Fibroblast of mammary gland (primary cell): ENCODE data around the gene DCAF17.

Experiments used
- DNase-seq: peaks from one replicate; pipeline ENCODE4 v3.0.0-alpha.2; 2010; ENCODE audit warnings: low read depth
- H3K4me3 ChIP-seq: 2 replicates; pipeline ENCODE4 v1.5.1; 2011; ENCODE audit warnings: low read depth, mild to moderate bottlenecking, low read length, moderate library complexity; ENCODE audit not compliant: control insufficient read depth
- TF ChIP-seq, protein P1 (sequence below): conservative IDR thresholded peaks from 2 replicates; pipeline ENCODE4 v1.5.1; 2011; ENCODE audit warnings: low read depth, low read length, inconsistent platforms; ENCODE audit not compliant: control insufficient read depth, insufficient read depth

The DCAF17 gene

DNA sequence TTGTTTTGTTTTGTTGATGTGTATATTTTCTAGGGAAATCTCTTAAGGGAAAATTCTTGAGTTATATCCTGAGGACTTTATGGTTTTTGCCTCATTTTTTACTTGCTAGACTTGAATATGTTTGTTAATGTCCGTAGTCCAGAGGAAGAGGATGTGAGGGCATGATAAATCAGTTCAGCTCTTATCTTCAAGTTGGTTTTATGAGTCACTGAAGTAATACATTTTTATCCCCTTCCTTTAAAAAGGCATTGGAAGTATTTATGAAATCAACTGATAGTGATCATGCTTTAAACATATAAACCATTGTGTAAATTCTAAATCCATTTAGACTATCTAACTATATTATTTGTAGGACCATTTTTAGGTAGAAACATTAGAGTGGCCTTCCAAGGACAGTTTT lies 44.3 kb downstream of the DCAF17 start:
- TF ChIP-seq, protein P1, sequence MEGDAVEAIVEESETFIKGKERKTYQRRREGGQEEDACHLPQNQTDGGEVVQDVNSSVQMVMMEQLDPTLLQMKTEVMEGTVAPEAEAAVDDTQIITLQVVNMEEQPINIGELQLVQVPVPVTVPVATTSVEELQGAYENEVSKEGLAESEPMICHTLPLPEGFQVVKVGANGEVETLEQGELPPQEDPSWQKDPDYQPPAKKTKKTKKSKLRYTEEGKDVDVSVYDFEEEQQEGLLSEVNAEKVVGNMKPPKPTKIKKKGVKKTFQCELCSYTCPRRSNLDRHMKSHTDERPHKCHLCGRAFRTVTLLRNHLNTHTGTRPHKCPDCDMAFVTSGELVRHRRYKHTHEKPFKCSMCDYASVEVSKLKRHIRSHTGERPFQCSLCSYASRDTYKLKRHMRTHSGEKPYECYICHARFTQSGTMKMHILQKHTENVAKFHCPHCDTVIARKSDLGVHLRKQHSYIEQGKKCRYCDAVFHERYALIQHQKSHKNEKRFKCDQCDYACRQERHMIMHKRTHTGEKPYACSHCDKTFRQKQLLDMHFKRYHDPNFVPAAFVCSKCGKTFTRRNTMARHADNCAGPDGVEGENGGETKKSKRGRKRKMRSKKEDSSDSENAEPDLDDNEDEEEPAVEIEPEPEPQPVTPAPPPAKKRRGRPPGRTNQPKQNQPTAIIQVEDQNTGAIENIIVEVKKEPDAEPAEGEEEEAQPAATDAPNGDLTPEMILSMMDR: no peak
- DNase-seq: peak; percentile 3
- H3K4me3 ChIP-seq: no peak overlapping the region

DNA sequence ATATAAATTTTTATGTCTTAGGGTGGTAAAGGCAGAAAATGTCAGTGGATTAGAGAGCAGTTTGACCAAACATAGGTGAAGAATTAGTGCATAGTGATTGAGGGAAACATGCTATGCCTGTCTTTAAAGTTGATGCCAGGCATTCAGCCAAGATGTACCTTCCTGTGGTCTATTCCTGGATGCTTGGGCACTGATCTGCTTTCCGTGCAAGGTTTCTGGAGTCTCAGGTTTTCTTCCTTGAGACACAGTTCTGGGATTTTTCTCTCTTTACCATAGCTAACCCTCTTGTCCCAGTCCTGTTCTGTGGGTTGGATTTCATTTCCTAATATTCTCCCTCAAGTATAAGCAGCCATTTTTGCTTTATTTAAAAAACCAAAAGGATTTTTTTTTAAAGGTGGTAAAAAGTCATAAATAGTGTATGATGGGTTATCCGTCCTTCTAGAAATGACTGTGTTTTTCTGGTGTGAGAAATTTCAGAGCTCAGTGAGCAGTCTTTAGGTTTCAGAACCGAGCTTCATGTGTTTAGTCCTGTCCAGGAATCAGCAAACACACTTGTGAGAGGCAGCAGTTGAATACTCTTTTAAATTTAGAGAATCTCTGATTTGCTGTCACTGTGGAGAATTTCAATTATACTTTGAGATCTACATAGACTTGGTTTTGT lies 45.3 kb downstream of the DCAF17 start:
- H3K4me3 ChIP-seq: no peak overlapping the region
- TF ChIP-seq, protein P1: no peak
- no peak for DNase-seq

DNA sequence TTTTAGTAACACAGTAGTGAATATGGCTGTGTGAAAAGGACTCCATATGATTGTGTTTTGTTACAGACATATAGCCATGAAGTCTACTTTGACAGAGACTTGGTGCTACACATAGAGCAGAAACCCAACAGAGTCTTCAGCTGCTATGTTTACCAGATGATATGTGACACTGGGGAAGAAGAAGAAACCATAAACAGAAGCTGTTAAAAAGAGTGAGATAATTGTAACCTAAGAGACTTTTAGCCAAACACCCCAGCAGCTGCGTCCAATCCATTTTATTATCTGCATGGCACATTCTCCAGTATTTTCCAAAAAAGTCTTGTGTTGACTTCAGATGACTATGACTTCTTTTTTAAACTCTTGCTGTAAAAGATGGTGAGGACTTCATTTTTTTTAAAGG lies 46.9 kb downstream of the DCAF17 start:
- H3K4me3 ChIP-seq: no peak overlapping the region
- no peak for DNase-seq
- TF ChIP-seq, protein P1: no peak

DNA sequence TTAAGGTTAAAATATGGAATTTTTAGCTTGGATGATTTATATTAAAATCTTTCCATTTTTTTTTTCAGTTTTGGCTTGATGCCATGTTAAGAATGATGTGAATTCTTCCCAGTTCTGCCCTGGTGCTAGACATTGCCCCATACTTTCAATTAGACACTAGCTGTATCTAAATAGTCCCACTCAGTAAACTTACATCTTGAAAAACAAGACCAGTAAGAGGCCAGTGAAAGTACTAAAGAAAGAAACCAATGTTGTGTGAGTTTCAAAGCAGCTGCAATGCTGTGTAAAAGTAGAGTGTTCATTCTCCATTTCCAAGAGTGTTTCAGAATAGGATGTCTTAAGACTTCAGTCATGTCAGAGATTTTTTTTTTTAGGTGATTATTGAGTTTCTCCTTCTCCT lies 48.3 kb downstream of the DCAF17 start:
- TF ChIP-seq, protein P1: no peak
- DNase-seq: no peak
- no peak overlapping the region for H3K4me3 ChIP-seq

DNA sequence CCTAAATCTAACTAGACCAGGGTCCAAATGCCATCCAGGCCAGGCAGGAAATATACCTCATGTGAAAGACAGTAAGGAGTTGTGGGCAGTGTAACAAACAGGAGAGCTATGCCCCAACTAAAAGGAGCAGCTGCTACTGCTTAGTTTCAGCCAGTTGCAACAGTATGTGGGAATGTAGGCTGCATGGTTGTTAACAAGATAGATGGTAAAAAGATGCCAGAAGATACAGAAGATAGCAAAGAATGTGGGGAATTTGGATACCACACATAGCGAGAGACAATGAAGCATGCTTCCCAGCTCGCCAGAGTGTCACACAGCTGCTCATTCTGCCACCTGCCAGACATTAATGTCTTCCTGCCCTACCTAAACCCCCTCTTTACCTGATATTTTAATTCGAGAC lies 48.9 kb downstream of the DCAF17 start:
- H3K4me3 ChIP-seq: no peak overlapping the region
- TF ChIP-seq, protein P1: no peak
- no peak for DNase-seq

DNA sequence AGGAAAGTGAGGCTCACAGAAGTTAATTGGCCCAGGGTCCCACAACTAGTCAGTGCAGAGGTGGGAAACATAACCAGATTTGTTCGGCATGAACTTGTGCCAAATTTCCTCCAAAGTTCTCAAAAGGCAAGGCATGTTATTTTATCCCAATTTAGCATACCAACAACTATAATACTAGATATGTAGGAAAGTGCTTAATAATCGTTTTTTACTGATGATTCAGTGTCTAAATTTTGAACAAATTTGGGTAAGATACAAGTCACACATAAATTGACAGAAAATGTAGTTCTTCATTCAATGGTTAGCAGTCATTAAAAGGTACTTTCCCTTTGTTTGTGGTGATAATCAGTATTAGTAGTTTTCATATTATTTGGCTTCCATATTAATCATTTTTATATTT lies 49.8 kb downstream of the DCAF17 start:
- TF ChIP-seq, protein P1: no peak
- DNase-seq: no peak
- H3K4me3 ChIP-seq: no peak overlapping the region

DNA sequence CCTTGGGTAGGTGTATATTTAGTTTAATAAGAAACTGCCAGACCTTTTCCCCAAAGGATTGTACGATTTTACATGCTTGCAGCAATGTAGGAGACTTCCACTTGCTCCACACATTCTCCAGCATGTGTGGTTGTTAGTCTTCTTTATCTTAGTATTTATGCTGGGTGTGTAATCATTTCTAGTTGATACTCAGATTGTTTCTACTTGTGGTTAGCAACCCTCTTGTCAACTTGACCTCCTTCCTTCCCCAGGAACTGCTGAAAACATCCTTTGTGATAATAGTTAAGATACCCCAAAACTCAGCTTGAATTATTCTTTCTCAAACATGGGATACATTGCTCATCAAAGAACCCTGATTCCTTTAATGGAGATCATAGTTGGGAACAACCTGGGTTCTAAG lies 51.1 kb downstream of the DCAF17 start:
- H3K4me3 ChIP-seq: no peak overlapping the region
- no peak for DNase-seq
- TF ChIP-seq, protein P1: no peak
